ENCODE data around the gene CEP41.

CEP41 gene

DNA sequence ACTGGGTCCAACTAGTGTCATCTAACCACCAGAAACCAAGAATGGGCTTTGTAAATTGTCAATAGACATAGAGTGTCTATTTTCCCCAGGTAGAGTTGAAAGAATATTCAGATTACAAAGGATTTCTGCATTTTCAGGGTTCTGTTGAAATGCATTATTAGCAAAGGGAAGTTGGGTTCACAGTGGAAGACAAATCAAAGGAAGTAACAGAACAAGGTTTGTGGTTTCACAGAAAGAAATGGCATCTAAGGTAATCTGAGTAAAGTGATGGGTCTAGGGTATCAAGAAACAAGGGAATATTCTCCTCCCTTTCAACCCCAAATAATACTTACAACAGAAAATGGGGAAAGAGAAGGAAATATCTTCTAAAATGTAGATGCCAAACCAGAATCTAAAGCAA lies 25.8 kb downstream of the CEP41 start:
- no peak for DNase-seq

- no peak for DNase-seq
These were observed 27.6 kb downstream of the CEP41 start for GRCh38 chr7:130413201-130413600.

GRCh38 chr7:130410868-130411541 lies 29.8 kb downstream of the CEP41 start:
- DNase-seq = no peak

DNA sequence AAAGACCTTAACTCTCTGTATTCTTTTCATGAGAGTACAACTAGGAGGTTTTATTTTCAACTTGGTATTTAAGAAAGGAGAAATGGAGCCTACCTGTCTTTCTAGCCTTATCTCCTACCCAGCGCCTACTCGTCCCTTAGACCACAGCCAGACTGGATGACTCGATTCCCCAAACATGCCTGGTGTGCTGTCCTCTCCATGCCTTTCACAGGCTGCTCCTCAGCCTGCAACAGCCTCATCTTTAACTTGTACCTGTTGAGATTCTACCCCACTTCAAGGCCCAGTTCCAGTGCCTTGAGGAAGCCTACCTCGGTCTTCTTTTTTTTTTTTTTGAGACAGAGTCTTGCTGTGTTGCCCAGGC lies 31.1 kb downstream of the CEP41 start:
- no peak for DNase-seq

GRCh38 chr7:130409067-130409711 lies 31.6 kb downstream of the CEP41 start:
- no peak for DNase-seq

DNA sequence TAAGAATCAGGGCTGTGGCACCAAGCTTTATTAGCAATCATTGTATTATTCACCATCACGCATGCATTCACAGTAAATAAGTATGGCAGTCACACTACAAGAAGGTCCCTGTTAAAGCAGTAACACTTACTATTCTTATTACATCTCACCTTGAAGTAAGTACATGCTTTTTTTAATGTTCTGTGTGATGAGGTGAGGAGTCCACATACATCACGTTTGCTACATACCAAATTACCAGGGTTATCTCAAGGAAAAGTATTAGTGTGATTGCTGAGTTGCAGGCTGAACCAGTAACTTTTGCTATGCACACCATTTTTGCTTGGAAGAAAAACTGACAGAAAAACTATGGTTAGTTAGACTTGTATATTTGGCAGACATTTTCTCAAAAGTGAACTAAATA lies 35.8 kb downstream of the CEP41 start:
- DNase-seq = no peak

DNA sequence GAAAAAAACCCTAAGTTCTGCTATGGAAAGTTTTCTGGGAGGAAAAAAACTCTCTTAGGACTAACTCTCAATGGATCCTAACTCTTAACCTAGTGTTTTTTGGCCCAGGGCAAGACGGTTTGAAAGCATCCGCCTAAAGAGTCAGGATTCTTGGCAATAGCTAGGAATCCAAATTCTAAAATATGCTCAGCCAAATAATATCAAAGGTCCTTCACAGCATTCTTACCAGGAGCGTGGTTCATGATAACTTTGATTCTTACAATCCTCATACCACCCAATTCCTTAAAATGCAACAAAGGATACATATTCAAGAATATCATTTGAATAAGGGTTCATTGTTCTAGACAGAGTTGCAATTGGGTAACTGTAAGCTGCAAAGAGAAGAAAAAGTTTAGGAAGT lies 39.2 kb downstream of the CEP41 start:
- no peak for DNase-seq

DNA sequence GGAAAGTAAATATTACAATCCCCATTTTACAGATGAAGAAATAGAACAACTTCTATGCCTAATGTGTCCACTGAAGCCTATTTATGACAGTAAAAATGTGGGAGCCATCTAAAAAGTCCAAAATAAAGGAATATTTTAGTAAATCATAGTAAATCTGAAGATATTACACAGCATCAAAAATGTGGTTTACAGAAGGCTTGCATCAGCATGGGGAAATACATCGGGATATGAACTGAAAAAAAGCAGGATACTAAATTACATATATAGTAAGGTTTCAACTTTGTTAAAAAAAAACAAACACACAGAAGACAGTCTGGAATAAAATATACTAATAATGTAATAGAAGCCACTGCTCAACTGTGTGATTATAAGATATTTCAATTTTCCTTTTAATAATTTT lies 39.7 kb downstream of the CEP41 start:
- no peak for DNase-seq

GRCh38 chr7:130400120-130400572 lies 40.7 kb downstream of the CEP41 start:
- no peak for DNase-seq

- no peak for DNase-seq
These were observed 42.2 kb downstream of the CEP41 start for GRCh38 chr7:130398526-130399090.

DNA sequence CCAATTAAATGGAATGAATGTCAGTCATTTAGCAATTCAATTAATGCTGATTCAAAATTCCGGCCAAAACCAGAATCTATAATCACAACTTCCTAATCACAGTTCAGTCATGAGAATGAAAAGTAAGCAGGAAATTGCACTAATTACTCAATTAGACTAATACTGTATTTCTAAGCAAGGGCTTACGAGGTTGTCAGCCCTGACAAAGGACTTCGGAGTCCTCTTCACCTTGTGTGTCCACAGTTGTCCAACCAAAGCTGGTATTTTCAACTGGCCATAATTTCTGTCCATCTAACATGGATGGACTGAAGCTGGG lies 43.1 kb downstream of the CEP41 start:
- DNase-seq = no peak

DNA sequence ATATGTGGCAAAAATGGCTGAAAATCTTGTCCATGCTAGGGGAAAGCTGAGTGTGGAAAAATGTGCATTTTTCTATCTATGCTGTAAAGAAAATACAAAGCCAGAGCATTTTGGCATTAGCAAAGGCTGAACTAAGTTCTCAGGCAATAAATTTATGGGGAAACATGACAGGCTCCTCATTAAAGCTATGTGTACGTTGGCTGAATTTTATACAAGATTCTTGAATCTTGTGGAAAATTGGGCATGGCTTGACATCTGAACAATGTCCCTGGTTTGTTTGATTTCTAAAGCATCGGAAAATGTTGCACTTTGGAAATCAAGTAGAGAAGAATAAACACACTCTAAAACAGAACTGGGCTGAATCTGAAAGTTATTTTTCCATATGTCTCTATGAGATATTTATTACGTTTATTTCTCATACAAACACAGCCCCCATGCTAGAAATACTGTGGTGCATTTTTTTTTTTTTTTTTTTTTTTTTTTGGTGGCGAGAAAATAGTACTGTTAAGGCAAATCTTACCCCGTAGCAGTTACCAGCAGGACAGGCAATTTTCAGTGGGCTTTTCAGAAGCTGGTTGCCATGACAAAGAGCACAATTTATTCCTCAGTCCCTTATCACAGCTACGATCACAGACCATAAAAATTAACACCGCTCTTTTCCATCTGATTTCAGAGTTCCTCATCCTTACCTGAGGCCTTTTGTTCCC lies 43.6 kb downstream of the CEP41 start:
- DNase-seq = no peak

DNA sequence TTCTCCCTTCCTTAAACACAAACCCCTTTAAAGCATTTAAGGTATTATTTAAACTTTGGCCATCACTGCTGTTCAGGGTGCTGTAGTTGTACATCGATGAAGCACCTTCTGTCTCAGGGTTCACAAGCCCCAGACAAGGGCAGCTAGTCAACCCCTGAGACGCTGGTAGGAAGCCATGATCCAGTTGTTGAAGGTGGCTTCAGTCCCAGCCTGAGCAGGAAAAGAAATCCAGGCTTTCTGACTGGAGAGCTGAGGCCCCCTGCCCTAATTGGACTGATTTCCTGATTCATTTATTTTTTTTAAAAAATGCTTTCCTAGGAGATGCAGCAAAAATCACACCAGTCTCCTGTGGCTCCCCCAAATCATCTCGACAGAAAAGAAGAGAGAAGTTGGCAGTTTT lies 44.7 kb downstream of the CEP41 start:
- no peak for DNase-seq

DNA sequence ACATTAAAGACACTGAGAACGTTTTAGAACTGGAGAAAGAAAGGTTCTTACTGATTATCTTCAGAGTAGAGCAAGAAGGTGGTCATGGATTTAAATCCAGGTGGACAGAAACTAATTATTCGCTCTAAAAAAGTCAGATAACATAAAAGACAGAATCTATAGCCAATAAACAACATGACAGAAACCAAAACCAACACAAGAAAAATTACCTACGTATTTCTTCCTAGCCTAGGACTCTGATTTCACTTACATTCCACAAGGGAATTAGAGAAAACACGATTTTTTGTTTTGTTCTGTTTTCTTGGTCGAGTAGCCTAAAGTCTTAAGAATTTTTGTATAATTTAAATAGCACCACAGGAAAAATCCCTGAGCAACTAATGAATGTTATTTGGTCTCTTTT lies 45.4 kb downstream of the CEP41 start:
- DNase-seq = no peak

DNA sequence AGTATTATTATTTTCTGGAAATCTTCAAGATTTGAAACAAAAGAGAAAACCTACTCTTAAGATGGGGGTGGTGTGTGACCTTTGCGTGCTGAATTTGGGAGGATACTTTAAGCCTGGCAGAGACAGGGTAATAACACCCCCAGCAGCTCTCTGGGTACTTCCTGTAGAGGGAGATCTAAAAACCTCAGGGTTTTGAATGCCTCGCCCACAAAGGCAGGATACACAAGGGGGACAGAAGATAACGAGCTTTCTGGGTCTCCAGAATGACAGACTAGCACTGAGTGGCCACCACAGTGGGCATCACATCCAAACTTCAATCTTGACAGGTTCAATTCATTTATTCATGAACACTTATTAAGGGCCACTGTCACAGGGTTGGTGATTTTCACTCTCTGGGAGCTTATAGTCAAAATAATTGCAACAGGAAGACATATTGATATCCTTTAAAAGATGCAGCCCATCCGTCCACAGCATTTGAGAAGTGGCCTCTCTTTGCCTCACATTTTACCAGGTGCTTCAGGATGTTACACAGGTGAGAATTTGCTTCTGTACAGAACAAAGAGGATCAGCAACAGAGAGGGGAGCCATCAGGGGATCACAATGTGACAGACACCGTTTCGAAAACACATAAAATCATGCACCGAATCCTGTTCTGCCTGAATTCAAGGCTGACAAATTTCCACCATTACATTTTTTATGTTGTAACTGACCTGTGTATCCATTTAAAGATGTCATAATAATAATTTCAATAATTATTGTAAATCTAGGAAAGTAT lies 46.2 kb downstream of the CEP41 start:
- DNase-seq = no peak

- DNase-seq = no peak
These were observed 46.9 kb downstream of the CEP41 start for GRCh38 chr7:130393841-130394411.

- no peak for DNase-seq
These were observed 47.7 kb downstream of the CEP41 start for GRCh38 chr7:130393101-130393561.

- DNase-seq = no peak
These were observed 50.3 kb downstream of the CEP41 start for GRCh38 chr7:130390486-130390885.

GRCh38 chr7:130388671-130389070 lies 52.1 kb downstream of the CEP41 start:
- DNase-seq = no peak

DNA sequence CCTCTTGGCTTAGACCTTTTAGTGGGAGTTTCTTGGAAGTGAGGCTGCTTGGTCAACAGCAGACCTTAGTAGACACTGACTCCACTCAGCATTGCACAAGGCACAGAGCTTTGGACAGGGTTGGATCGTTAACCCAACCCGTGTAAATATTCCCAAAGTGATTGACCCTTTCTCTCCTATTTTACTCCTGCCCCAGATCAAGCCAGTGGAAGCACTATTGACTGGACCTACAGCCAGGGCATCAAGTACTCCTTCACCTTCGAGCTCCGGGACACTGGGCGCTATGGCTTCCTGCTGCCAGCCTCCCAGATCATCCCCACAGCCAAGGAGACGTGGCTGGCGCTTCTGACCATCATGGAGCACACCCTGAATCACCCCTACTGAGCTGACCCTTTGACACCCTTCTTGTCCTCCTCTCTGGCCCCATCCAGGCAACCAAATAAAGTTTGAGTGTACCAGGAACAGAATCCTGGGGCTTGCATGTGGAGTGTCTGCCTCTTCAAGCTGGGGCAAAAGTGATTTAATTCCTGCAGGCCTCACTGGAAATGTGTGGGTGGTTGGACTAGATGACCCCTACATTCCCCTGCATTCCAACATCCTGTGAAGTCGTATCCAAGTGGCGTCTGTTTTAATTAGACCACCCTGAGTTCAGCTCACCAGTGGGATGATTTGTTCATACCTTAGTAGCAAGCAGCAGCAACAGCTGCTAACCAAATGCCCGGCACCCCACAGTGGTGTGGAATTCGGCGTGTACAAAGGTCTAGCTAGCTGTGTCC lies 53.0 kb downstream of the CEP41 start:
- DNase-seq = no peak

- no peak for DNase-seq
These were observed 53.5 kb downstream of the CEP41 start for GRCh38 chr7:130387306-130387627.

- DNase-seq = no peak
These were observed 53.9 kb downstream of the CEP41 start for GRCh38 chr7:130386876-130387275.
